ENCODE results near the gene MEAK7.

DNA sequence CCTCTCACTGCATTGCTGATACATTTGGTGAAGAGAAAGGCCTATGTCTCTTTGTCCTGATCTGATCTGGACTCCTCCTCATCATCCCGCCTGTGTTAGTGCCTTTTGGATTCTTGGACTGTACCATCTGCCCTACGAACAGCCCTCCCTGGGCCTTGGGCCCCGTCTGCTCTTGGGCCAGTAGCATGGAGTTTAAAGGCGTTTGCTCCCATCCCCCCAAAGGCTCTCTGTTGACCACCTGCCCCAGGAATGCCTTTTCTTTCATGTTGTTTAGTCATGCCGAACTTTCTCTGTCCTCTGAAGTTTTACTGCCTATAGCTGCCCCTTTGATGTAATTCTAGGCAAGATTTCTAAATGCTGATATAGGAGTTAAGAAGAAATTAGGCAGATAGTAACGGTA is 30.9 kb upstream of the MEAK7 start:
- TF ChIP-seq YY1 (IDR thresholded peaks at IDR 0.05; ENCODE audit: insufficient read depth, insufficient read length) (no peak), ZNF274 (IDR thresholded peaks at IDR 0.05; ENCODE audit: low read depth, low read length) (no peak)

All from NT2/D1 (cell line).